NCI-H748 treated with DMSO at 0.1 percent for 48 hours (cell line): ENCODE measurements around the gene EBF3.

Source experiments
- DNase-seq: peaks from one replicate; lab custom pipeline; 2025; lab: John Stamatoyannopoulos, UW

Gene EBF3

GRCh38 chr10:129959544-129960480 lies 4.3 kb downstream of the EBF3 start:
- DNase-seq = no peak

- DNase-seq = no peak
Observed at GRCh38 chr10:129958629-129959543, 5.2 kb downstream of the EBF3 start.

- DNase-seq = no peak
Observed at GRCh38 chr10:129958148-129958628, 5.9 kb downstream of the EBF3 start.

GRCh38 chr10:129956876-129957673 lies 7.0 kb downstream of the EBF3 start:
- DNase-seq = peak; percentile 47

GRCh38 chr10:129956286-129956670 lies 7.8 kb downstream of the EBF3 start:
- no peak for DNase-seq

- DNase-seq = no peak
Observed at GRCh38 chr10:129955601-129956285, 8.3 kb downstream of the EBF3 start.

- DNase-seq = no peak
Observed at GRCh38 chr10:129954492-129955315, 9.4 kb downstream of the EBF3 start.

GRCh38 chr10:129953119-129954051 lies 10.7 kb downstream of the EBF3 start:
- DNase-seq = no peak

- no peak for DNase-seq
Observed at GRCh38 chr10:129952378-129953118, 11.5 kb downstream of the EBF3 start.

- DNase-seq = no peak
Observed at GRCh38 chr10:129951970-129952265, 12.2 kb downstream of the EBF3 start.

- DNase-seq = no peak
Observed at GRCh38 chr10:129951101-129951969, 12.7 kb downstream of the EBF3 start.

- no peak for DNase-seq
Observed at GRCh38 chr10:129950676-129951075, 13.4 kb downstream of the EBF3 start.

GRCh38 chr10:129949891-129950291 lies 14.2 kb downstream of the EBF3 start:
- no peak for DNase-seq

GRCh38 chr10:129949411-129949810 lies 14.7 kb downstream of the EBF3 start:
- no peak for DNase-seq

- no peak for DNase-seq
Observed at GRCh38 chr10:129946859-129947258, 17.2 kb downstream of the EBF3 start.

GRCh38 chr10:129945941-129946760 lies 17.9 kb downstream of the EBF3 start:
- no peak for DNase-seq

- DNase-seq = no peak
Observed at GRCh38 chr10:129945526-129945925, 18.5 kb downstream of the EBF3 start.
